GM19239 (cell line): ENCODE measurements around the gene PRR5L.

Experiments used
- DNase-seq: peaks from one replicate; pipeline ENCODE4 v3.0.0; 2011; ENCODE audit warnings: low spot score; ENCODE audit not compliant: insufficient read length
- FAIRE-seq: peaks from 2 replicates; lab custom pipeline; 2011; peaks lifted over from hg19 to GRCh38; lab: Jason Lieb, UNC

The PRR5L gene

DNA sequence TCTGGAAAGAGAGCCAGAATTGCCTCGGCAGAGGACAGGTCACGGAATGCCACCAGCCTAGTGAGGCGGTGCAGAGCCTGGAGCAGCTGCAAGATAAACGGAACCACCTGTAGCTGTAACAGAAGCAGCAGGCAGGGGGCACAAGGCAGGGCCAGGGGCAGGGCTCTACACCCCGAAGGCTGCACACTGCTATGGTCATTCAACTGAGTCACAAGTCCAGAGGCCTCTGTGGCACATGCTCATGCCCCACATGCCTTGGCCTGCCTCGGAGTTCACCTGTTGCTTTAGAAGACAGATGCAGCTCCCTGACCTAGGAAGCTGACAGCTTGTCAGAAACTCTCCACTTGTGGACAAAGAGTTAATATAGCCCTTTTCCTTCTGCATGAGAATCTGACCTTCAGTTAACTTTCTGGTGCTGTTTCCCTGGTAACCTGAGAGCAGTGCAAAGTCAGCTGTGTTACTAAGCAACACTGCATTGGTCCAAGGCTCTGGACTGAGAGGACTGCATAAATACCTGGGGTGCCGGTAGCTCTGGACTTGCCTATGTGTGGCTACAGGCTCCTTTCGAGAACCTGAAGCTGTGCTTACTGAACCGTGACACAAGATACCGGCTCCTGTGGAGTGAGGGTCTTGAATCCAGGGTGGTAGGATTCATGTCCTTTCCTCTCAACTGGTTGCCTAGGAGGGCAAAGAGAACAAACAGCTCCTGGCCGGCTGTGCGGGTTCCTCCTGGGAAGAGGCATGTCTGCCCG is 17.4 kb upstream of the PRR5L start:
- DNase-seq (no peak), FAIRE-seq (no peak)

DNA sequence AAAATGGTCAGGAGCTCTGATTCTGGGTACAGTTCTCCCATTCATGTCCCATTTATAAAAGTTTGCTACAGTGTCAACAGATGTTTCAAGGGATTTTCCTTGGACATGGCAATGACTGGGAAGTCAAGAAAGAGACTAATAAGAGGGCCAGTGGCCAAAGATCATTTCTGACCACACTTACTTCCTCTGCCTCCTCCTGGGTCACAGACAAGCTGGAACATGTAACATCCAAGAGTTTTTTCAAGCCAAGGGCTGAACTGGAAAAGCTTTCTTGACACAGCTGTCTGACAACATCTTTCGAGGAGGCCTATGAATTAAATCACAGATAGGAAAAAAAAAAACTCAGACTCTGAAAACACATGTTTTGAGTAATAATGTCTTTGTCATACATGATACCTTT is 15.6 kb upstream of the PRR5L start:
- no peak for DNase-seq
- no peak for FAIRE-seq

GRCh38 chr11:36281850-36282249 is 14.2 kb upstream of the PRR5L start:
- DNase-seq (no peak), FAIRE-seq (no peak)

- DNase-seq (no peak), FAIRE-seq (no peak)
These were observed 13.2 kb upstream of the PRR5L start for GRCh38 chr11:36282926-36283325.

GRCh38 chr11:36288442-36289225 is 7.5 kb upstream of the PRR5L start:
- FAIRE-seq (no peak), DNase-seq (no peak)

GRCh38 chr11:36289226-36289852 is 6.7 kb upstream of the PRR5L start, which contains the start of gene COMMD9:
Gene COMMD9 (minus strand): TSS chr11:36289424. CDS start chr11:36289412, 12 bp downstream.
- FAIRE-seq = peak; percentile 96
- peak; percentile 86 for DNase-seq

DNA sequence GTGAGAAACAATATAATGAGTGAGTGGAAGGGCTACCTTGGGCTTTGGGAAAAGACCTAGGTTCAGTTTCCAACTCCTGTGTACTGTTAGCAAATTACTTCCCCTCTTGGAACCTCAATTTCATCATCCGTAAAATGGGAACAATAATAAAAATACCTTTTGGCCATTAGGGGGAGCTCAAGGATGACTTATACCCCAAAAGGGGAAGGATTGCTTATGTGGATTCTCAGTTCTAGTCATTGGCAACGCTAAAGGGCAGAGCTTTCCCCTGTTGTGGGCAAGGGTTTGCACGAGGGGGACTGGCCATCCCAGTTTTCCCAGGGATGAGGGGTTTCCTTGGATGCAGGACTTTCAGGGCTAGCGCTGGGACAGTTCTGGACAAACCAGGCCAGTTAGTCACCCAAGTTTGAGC is 3.8 kb upstream of the PRR5L start:
- peak; percentile 31 for DNase-seq
- FAIRE-seq = peak; percentile 74

DNA sequence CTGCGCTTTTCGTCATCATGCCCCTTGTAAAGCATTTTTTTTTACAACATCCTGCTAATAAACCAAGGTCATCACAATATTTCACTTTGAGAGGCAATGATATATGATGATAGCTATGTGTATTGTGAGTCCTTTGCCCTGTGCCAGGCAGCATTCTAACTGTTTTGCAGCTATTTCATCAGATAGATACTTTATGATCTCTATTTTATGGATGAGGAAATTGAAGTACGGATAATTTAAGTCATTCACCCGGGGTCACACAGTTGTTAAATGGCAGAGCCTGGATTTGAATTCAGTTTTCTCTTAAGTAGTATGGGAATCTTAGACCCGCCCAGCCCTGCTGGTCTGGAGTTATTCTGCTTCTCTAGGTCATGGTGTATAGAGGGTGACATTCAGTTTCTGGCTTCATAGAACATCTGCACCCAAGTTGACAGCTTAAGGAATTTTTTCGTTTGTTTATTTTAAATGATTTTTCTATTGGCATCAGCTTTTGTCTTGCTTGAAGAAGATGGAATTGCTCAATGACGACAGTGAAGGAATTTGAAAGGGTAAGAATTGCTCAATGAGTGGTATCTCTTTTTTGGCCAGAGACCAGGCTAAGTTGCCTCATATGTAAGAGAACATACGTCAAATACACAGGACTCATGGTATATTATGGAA is 926 bp downstream of the PRR5L start:
- DNase-seq (no peak), FAIRE-seq (no peak)

- FAIRE-seq (no peak), DNase-seq (no peak)
These were observed 4.6 kb downstream of the PRR5L start for GRCh38 chr11:36300650-36301049.

GRCh38 chr11:36304351-36304750 is 8.3 kb downstream of the PRR5L start:
- no peak for DNase-seq
- FAIRE-seq = no peak

DNA sequence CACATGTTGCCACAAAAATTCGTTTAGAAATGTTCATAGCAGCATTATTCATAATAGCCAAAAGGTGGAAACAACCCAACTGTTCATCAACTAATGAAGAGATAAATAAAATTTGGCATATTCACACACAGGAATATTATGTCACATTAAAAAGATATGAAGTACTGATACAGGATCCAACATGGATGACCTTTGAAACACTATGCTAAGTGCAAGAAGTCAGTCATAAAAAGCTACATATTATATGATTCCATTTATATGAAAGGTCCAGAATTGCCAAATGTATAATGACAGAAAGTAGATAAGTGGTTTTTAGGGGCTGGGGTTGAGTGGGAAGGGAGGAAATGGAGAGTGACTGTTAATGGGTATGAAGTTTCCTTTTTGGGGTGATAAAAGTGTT is 9.0 kb downstream of the PRR5L start:
- FAIRE-seq = no peak

GRCh38 chr11:36306888-36307287 is 10.8 kb downstream of the PRR5L start:
- FAIRE-seq (no peak), DNase-seq (no peak)

More for the DNA sequence above, 9.0 kb downstream of the PRR5L start:
- no peak for DNase-seq

DNA sequence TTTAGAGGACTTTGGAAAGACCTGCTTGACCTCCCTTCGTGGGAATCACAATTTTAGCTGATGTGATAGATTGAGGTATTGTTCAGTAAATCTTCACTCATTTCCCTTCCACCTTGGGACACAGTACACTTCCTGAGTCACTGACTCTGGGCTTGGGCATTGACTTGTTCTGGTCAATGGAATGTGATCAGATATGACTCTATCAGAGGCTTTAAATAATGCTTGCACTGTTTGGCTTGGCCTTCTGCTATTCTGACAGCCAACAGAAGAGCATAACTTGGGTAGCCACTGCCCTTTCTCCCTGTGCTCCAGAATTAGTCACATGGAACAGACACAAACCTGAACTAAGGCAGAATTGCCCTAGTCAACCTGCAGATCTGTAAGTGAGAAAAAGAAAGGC is 12.5 kb downstream of the PRR5L start:
- DNase-seq = no peak

DNA sequence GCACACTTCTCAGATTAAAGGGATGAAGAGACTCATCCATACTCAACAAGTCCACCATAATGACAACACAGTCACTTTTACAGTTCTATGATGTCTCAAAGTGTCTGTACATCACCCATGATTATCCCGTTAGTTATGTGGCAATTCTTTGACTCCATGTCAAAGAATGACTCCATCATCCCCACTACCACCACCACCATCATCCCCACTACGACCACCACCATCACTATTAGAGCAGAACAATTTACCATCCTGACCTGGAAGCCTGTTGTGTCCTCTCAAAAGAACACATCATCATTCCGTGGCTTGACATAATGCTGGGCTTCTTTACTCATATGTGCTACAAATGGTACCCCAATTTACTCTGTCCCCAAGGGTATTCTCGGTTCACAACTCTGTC is 13.7 kb downstream of the PRR5L start:
- no peak for DNase-seq
- FAIRE-seq = no peak

More for the DNA sequence above, 12.5 kb downstream of the PRR5L start:
- no peak for FAIRE-seq

DNA sequence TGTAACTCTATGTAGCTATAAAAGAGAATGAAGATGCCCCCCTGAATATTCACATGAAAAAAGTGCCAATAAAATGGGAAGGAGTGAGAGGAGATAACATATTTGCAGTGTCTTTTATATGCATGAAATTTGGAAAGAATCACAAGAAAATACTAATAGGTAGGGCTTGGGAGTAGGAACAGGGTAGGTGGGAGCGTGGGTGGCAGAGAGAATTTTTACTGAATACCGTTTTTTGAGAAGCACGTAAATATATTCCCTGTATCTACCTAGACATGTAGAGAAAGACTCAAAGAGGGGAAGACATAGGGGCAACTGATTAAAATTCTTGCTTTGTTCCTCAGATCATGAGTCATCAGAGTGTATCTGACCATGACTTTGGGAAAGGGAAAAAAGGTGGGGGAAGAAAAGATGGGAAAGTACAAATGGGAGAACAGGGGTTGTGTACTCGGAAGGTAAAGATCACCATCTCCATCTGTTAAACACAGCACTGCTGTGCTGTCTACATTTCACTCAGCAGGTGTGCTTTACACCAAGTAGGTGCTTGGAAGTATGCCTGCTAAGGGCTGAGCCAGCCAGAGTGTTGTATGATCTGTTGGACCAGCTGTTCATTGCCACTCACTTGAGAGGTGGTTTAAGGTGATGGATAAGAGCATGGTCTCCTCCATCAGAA is 16.0 kb downstream of the PRR5L start:
- no peak for DNase-seq
- FAIRE-seq = no peak

DNA sequence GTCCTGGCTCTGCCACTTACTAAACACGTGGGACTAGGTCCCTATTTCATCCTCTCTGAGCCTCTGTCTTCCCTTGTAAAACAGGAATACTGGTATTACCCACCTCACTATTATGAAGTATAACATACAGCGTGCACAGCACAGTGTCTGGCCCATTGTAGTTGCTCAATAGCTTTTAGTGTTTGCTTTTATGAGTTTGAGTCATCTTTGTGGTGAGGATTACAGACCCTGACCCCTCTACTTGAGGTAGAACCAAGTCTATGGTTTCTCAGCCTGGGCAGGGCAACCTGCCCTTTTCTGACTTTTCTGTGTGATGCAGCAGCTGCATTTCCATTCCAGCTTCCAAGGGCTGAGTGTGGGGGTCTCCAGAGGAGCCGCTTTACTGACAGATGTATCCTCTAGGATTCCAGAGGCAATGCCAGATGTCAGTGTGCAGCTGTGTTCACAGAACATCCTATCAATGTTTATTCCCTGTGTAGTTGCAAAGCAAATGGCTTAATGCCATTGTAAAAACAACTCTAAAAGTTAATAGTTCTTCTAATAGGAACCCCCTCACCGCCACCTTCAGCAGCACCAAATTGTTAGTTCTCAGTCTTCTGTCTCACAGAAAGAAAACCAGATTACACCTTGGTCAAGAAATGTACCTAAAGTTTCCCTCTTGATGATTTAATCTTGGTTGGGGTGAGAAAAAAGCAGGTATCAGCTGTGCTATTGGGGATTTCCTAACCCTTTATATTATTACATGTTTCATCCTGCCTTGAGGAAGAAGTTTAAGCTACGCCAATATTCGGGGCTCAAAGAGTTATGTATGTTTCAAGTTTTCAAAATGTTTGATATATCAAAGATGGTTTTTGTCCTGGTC is 16.8 kb downstream of the PRR5L start:
- FAIRE-seq (no peak), DNase-seq (no peak)

DNA sequence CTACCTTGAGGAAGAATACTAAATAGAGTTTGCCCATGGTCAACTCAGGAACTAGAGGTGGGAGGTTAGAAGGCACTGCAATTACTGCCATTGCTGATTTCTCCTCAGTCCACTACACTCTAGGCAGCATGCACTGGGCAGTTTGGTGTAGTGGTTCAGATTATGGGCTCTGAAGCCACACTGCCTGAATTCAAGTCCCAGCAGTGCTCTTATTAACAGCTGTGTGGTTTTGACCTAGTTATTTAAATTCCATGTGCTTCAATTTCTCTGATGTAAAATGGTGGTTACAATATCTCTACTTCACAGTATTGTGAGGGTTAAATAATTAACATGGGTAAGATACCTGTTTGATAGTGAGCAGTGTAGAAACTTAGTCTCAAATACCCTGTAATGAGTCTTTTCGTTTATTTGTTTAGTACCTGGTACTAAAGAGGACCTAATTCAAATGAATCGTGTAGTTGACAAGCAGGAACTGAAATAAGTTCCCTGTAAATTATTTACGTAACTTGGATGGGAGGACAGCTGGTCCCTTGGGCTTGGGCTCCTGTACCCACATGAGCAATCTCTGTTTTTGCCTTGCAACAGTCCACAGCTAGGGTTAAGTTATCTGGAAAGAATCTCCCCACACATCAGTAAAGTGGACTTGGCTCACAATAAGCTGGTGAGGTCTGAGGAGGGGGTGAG is 17.8 kb downstream of the PRR5L start:
- DNase-seq = no peak
- no peak for FAIRE-seq

DNA sequence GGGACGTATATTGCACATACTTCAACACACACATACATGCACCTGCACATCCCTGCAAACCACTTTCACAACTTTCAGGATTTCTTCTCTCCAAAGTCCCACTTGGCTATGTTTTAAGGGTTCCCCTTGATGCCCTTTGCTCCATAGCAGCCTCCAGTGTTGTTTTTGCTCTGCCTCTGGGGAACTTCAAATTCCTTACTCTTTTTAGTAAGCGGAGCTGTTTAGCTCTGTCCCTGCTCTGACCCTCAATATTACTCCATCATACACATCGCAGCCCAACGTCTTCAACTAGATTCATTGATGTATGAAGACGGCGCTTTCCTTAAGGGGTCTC is 18.3 kb downstream of the PRR5L start:
- FAIRE-seq (no peak), DNase-seq (no peak)

- no peak for DNase-seq
- FAIRE-seq = no peak
These were observed 20.0 kb downstream of the PRR5L start for GRCh38 chr11:36316049-36316448.
